Nephron (organoid): ENCODE measurements around the gene SLC25A41.
A peak's percentile ranks its signal among the peaks of the same experiment; 100 is the strongest.

Source experiments
- H3K27ac Mint-ChIP-seq, 3 experiments: 2 replicates each; pipeline ENCODE4 v1.8.0; 2020; ENCODE audit warnings: mixed read lengths in 3 of 3, mild to moderate bottlenecking in 2 of 3, moderate library complexity in 1 of 3
- H3K27me3 Mint-ChIP-seq: 2 replicates; pipeline ENCODE4 v1.8.0; 2021; ENCODE audit warnings: low read depth, mild to moderate bottlenecking, moderate library complexity, mixed read lengths
- H3K36me3 Mint-ChIP-seq: 2 replicates; pipeline ENCODE4 v1.8.0; 2020; ENCODE audit warnings: low read depth, mixed read lengths
- H3K4me1 Mint-ChIP-seq: 2 replicates; pipeline ENCODE4 v1.8.0; 2020; ENCODE audit warnings: mixed read lengths
- H3K4me3 Mint-ChIP-seq, 3 experiments: 2 replicates each; pipeline ENCODE4 v1.8.0; 2020; ENCODE audit warnings: mild to moderate bottlenecking in 3 of 3, mixed read lengths in 3 of 3, moderate library complexity in 2 of 3
- H3K9me3 Mint-ChIP-seq: 2 replicates; pipeline ENCODE4 v1.8.0; 2020; ENCODE audit warnings: mixed read lengths
- CTCF ChIP-seq, 3 experiments: fragments of 200-600 bp; sonication (generic); IDR thresholded peaks; one replicate each; pipeline ENCODE4 v1.5.0; 2021; ENCODE audit warnings: antibody characterized with exemption in 3 of 3; ENCODE audit not compliant: unreplicated experiment in 3 of 3

Gene SLC25A41

GRCh38 chr19:6379744-6380143, 53.8 kb downstream of the SLC25A41 start:
- peaks cover 3% of the 10 kb centered on the region for H3K9me3 Mint-ChIP-seq
- no peak overlapping the region for H3K4me3 Mint-ChIP-seq
- H3K36me3 Mint-ChIP-seq: peaks cover 55% of the 10 kb centered on the region
- H3K4me1 Mint-ChIP-seq: peaks cover 22% of the 10 kb centered on the region
- H3K27me3 Mint-ChIP-seq: no peaks in the 10 kb centered on the region
- TF ChIP-seq CTCF (IDR thresholded peaks at IDR 0.05; ENCODE audit: unreplicated experiment in 3 of 3): no peak
- H3K27ac Mint-ChIP-seq: no peak overlapping the region

GRCh38 chr19:6378486-6378885, 55.1 kb downstream of the SLC25A41 start:
- peak overlapping the region in 1 of 3 experiments; percentile 30 for H3K4me3 Mint-ChIP-seq
- H3K27me3 Mint-ChIP-seq: no peaks in the 10 kb centered on the region
- no peak for TF ChIP-seq CTCF (IDR thresholded peaks at IDR 0.05; ENCODE audit: unreplicated experiment in 3 of 3)
- H3K27ac Mint-ChIP-seq: peak overlapping the region; percentile 92 to 96 (median 95)
- H3K4me1 Mint-ChIP-seq: peaks cover 27% of the 10 kb centered on the region
- peaks cover 3% of the 10 kb centered on the region for H3K9me3 Mint-ChIP-seq
- peaks cover 51% of the 10 kb centered on the region for H3K36me3 Mint-ChIP-seq

GRCh38 chr19:6378041-6378440, 55.5 kb downstream of the SLC25A41 start:
- H3K4me1 Mint-ChIP-seq: peaks cover 28% of the 10 kb centered on the region
- H3K27me3 Mint-ChIP-seq: no peaks in the 10 kb centered on the region
- peak overlapping the region; percentile 92 to 96 (median 95) for H3K27ac Mint-ChIP-seq
- H3K4me3 Mint-ChIP-seq: peak overlapping the region in 1 of 3 experiments; percentile 30
- peaks cover 3% of the 10 kb centered on the region for H3K9me3 Mint-ChIP-seq
- peaks cover 47% of the 10 kb centered on the region for H3K36me3 Mint-ChIP-seq
- TF ChIP-seq CTCF (IDR thresholded peaks at IDR 0.05; ENCODE audit: unreplicated experiment in 3 of 3): no peak

- Mint-ChIP-seq H3K9me3 (peaks cover 3% of the 10 kb centered on the region), H3K4me3 (peak overlapping the region; percentile 26 to 63 (median 35)), H3K4me1 (peaks cover 34% of the 10 kb centered on the region), H3K27me3 (no peaks in the 10 kb centered on the region), H3K36me3 (peaks cover 36% of the 10 kb centered on the region), H3K27ac (peak overlapping the region; percentile 90 to 92 (median 91))
- no peak for TF ChIP-seq CTCF (IDR thresholded peaks at IDR 0.05; ENCODE audit: unreplicated experiment in 3 of 3)
These were observed 56.9 kb downstream of the SLC25A41 start for GRCh38 chr19:6376512-6377190.
